Skeletal muscle satellite cell (primary cell): ENCODE measurements around the gene S100A3.

Source experiments
- H3K27me3 ChIP-seq: 2 replicates; pipeline ENCODE4 v1.7.0; 2013; ENCODE audit warnings: low read length; ENCODE audit not compliant: control insufficient read depth, insufficient read depth
- H3K36me3 ChIP-seq: 2 replicates; pipeline ENCODE4 v1.7.0; 2013; ENCODE audit warnings: mild to moderate bottlenecking, control low read depth, low read length; ENCODE audit not compliant: insufficient read depth
- H3K4me1 ChIP-seq: 2 replicates; pipeline ENCODE4 v1.7.0; 2013; ENCODE audit warnings: low read length; ENCODE audit not compliant: control insufficient read depth, insufficient read depth
- H3K4me2 ChIP-seq: 2 replicates; pipeline ENCODE4 v1.7.0; 2013; ENCODE audit warnings: mild to moderate bottlenecking, low read length
- H3K4me3 ChIP-seq: 2 replicates; pipeline ENCODE4 v1.7.0; 2013; ENCODE audit warnings: low read length
- H3K9ac ChIP-seq: 2 replicates; pipeline ENCODE4 v1.7.0; 2013; ENCODE audit warnings: mild to moderate bottlenecking, low read depth, low read length, moderate library complexity
- H3K9me3 ChIP-seq: replicated peaks from 2 replicates; pipeline ENCODE4 v1.7.0; 2013; ENCODE audit warnings: mild to moderate bottlenecking, control low read depth, low read length

The S100A3 gene

GRCh38 chr1:153557877-153558276, 8.8 kb upstream of the S100A3 start:
- Histone ChIP-seq H3K4me2 (no peak overlapping the region), H3K9me3 (no peaks in the 10 kb centered on the region), H3K4me1 (peaks cover 12% of the 10 kb centered on the region), H3K4me3 (no peak overlapping the region), H3K27me3 (no peaks in the 10 kb centered on the region), H3K36me3 (no peaks in the 10 kb centered on the region), H3K9ac (no peak overlapping the region)

GRCh38 chr1:153556348-153556747, 7.3 kb upstream of the S100A3 start:
- H3K4me3 ChIP-seq = no peak overlapping the region
- H3K27me3 ChIP-seq = no peaks in the 10 kb centered on the region
- no peaks in the 10 kb centered on the region for H3K36me3 ChIP-seq
- H3K4me2 ChIP-seq = no peak overlapping the region
- no peaks in the 10 kb centered on the region for H3K9me3 ChIP-seq
- H3K9ac ChIP-seq = no peak overlapping the region
- H3K4me1 ChIP-seq = peaks cover 12% of the 10 kb centered on the region

GRCh38 chr1:153553830-153554541, 4.9 kb upstream of the S100A3 start:
- Histone ChIP-seq H3K4me1 (peaks cover 23% of the 10 kb centered on the region), H3K9me3 (no peaks in the 10 kb centered on the region), H3K9ac (peak overlapping the region; percentile 48), H3K4me3 (no peak overlapping the region), H3K27me3 (no peaks in the 10 kb centered on the region), H3K4me2 (no peak overlapping the region), H3K36me3 (no peaks in the 10 kb centered on the region)

- Histone ChIP-seq H3K4me2 (no peak overlapping the region), H3K9me3 (no peaks in the 10 kb centered on the region), H3K36me3 (no peaks in the 10 kb centered on the region), H3K4me1 (peaks cover 31% of the 10 kb centered on the region), H3K4me3 (no peak overlapping the region), H3K9ac (no peak overlapping the region), H3K27me3 (no peaks in the 10 kb centered on the region)
Measured at GRCh38 chr1:153553096-153553495, 4.0 kb upstream of the S100A3 start.

GRCh38 chr1:153552335-153552734, 3.3 kb upstream of the S100A3 start:
- Histone ChIP-seq H3K9ac (no peak overlapping the region), H3K4me1 (peaks cover 32% of the 10 kb centered on the region), H3K9me3 (no peaks in the 10 kb centered on the region), H3K4me3 (no peak overlapping the region), H3K27me3 (no peaks in the 10 kb centered on the region), H3K36me3 (no peaks in the 10 kb centered on the region), H3K4me2 (no peak overlapping the region)

GRCh38 chr1:153550827-153551500, 1.9 kb upstream of the S100A3 start:
- H3K4me1 ChIP-seq = peaks cover 41% of the 10 kb centered on the region
- no peaks in the 10 kb centered on the region for H3K36me3 ChIP-seq
- H3K4me2 ChIP-seq = no peak overlapping the region
- H3K9ac ChIP-seq = no peak overlapping the region
- H3K27me3 ChIP-seq = no peaks in the 10 kb centered on the region
- no peaks in the 10 kb centered on the region for H3K9me3 ChIP-seq
- H3K4me3 ChIP-seq = no peak overlapping the region

- no peaks in the 10 kb centered on the region for H3K27me3 ChIP-seq
- no peak overlapping the region for H3K4me2 ChIP-seq
- no peak overlapping the region for H3K9ac ChIP-seq
- H3K4me1 ChIP-seq = peaks cover 47% of the 10 kb centered on the region
- no peaks in the 10 kb centered on the region for H3K36me3 ChIP-seq
- no peaks in the 10 kb centered on the region for H3K9me3 ChIP-seq
- no peak overlapping the region for H3K4me3 ChIP-seq
Measured at GRCh38 chr1:153550398-153550758, 1.3 kb upstream of the S100A3 start.

- Histone ChIP-seq H3K4me2 (peak overlapping the region; percentile 59), H3K4me3 (no peak overlapping the region), H3K4me1 (peaks cover 52% of the 10 kb centered on the region), H3K9ac (no peak overlapping the region), H3K9me3 (no peaks in the 10 kb centered on the region), H3K36me3 (no peaks in the 10 kb centered on the region), H3K27me3 (no peaks in the 10 kb centered on the region)
Measured at GRCh38 chr1:153549741-153550397, 811 bp upstream of the S100A3 start.

GRCh38 chr1:153547560-153548551, 1.2 kb downstream of the S100A3 start:
- Histone ChIP-seq H3K4me2 (no peak overlapping the region), H3K27me3 (no peaks in the 10 kb centered on the region), H3K4me1 (peaks cover 60% of the 10 kb centered on the region), H3K9me3 (no peaks in the 10 kb centered on the region), H3K4me3 (no peak overlapping the region), H3K36me3 (no peaks in the 10 kb centered on the region), H3K9ac (peak overlapping the region; percentile 66)

GRCh38 chr1:153546796-153547559, 2.1 kb downstream of the S100A3 start:
- Histone ChIP-seq H3K4me2 (no peak overlapping the region), H3K9me3 (no peaks in the 10 kb centered on the region), H3K4me1 (peaks cover 67% of the 10 kb centered on the region), H3K36me3 (no peaks in the 10 kb centered on the region), H3K9ac (no peak overlapping the region), H3K27me3 (no peaks in the 10 kb centered on the region), H3K4me3 (no peak overlapping the region)
